GM13976 (cell line): ENCODE results near the gene GNG13.

ENCODE experiments used
- DNase-seq: peaks from one replicate; pipeline ENCODE4 v3.0.0; 2012; ENCODE audit warnings: low spot score
- CTCF ChIP-seq: IDR thresholded peaks from 2 replicates; pipeline ENCODE4 v1.5.1; 2012; ENCODE audit warnings: borderline replicate concordance, mild to moderate bottlenecking; ENCODE audit not compliant: insufficient read depth; ENCODE audit errors: extremely low read depth, missing control alignments, control extremely low read depth
- in situ Hi-C: fragments of 300-500 bp; cut with MboI; formaldehyde crosslinking; loops from one replicate; pipeline ENCODE4 v1.12.0; 2022; ENCODE audit warnings: low sequenced_read_pairs, mixed read lengths, inconsistent platforms; ENCODE audit not compliant: unreplicated experiment

The GNG13 gene

GRCh38 chr16:798666-799065 is 1.9 kb downstream of the GNG13 start:
- DNase-seq: no peak
- in situ Hi-C loops: no loop called here
- no peak for TF ChIP-seq CTCF

DNA sequence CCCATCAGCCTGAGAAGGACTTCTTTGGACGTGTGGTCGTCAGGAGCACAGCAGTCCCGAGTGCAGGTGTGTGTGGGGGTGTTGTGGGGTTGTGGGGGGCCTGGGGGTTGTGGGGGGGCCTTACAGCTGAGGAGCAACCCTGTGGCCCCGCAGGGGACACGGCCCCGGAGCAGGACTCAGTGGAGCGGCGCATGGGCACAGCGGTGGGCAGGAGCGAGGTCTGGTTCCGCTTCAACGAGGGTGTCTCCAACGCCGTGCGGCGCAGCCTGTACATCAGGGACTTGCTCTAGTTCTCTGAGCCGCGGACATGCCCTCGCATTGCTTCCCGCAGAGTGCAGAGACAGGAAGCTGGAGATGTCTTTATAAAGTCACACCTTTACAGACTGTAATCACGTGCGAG is 2.8 kb downstream of the GNG13 start:
- no peak for TF ChIP-seq CTCF
- in situ Hi-C loops: no loop called here
- no peak for DNase-seq

- in situ Hi-C loops: no loop called here
- no peak for DNase-seq
- TF ChIP-seq CTCF: no peak
These were observed 3.5 kb downstream of the GNG13 start for GRCh38 chr16:797120-797420.

DNA sequence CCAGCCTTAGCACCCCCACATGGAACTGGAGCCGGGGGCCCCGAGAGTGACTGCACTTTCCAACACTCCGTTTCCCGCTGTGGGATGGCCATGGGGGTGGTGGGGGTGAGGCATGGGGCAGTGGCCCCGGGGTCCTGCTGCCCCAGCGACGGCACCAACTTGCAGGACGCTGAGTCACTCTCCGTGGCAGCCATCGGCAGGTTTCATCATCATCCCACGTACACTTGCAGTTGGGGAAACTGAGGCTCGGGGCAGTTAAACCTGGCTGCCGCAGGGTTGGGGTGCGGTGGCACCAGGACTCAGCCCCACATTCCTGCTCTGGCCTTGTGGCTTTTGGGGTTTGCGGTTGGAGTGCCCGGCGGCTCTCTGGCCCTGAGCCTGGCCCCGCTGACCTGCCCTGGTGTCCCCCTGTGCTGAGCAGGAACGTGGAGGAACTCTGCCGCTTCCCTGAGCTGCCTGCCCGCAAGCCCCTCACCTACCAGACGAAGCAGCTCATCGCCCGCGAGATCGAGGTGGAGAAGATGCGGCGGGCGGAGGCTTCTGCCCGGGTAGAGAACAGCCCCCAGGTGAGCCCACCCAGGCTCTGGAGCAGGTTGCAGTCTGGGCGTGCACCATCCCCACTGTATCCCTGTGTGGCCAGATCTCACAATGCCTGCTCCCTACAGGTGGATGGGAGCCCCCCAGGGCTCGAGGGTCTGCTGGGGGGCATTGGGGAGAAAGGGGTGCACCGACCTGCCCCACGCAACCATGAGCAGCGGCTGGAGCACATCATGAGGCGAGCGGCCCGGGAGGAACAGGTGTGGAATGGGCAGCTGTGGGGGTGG is 4.0 kb downstream of the GNG13 start:
- TF ChIP-seq CTCF: no peak
- in situ Hi-C loops: no loop called here
- DNase-seq: no peak

GRCh38 chr16:795580-796229 is 4.8 kb downstream of the GNG13 start:
- no peak for DNase-seq

DNA sequence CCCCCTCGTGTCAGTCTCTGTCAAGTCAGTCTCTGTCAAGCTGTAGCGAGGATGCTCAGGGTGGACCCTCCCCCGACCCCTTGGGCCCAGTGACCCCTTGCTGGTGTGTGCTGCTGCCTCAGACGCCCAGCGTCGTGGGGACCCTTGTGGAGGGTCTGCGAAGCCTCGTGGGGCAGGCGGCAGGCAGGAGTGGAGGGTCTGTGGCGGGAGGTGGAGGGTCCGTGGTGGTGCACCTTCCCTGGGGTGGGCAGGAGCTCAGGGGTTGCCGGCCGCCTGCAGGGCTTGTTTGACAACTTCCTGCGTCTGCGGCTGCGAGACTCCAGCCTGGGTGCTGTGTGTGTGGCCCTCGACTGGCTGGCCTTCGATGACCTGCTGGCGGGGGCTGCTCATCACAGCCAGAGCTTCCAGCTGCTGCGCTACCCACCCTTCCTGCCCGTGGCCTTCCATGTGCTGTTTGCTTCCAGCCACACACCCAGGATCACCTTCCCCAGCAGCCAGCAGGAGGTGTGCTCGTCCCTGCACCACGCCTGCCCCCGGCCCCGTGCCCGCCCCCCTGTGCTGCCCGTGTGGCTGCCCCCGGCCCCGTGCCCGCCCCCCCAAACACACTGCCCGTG is 5.6 kb downstream of the GNG13 start:
- DNase-seq: no peak
- in situ Hi-C loops: no loop called here
- TF ChIP-seq CTCF: no peak

More at GRCh38 chr16:795580-796229, 4.8 kb downstream of the GNG13 start:
- in situ Hi-C loops: no loop called here
- no peak for TF ChIP-seq CTCF
